ENCODE results near the gene TEKTIP1. TPM values are rescaled to one million over a fixed set of nuclear protein-coding genes. Genes with fewer than 3 reads are reported as not detected.

The TEKTIP1 gene
- total and polyA plus RNA-seq, 12 donors: 0.09 to 1.3 (median 0.79) TPM; not detected in 1

DNA sequence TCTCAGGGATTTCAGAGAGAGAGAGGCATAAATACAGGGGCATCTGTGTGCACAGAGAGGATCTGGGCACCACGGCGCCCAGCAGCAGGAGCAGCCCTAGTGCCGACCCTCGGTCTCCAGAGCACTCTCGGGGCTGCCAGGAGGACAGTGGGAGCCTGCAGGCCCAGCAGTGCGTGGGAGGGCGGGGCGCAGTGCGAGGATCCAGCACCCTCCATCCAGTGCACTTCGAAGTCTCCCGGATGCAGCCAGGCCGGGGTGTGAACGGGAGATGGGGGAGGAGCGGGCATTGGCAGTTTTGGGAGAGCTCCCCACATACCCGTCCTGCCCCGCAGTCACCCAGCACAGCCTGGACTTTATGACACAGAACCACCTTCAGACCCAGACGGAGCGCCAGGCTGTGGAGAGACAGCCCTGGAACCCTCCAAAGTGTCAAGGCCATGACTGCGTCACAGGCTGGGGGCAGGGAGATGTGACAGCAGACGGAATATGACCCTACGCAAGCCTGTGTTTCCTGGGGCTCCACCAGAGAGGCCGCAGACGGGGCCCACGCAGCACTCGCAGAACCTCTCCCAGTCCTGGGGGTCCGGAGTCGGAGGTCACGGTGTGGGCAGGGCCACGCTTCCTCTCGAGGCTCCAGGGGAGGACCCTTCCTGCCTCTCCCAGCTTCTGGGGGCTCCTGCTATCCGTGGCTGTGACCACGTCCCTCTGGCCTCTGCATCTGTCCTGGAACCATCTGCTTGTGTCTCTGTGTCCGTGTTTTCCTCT, 14.7 kb upstream of the TEKTIP1 start:
- Histone ChIP-seq H3K4me1 (no peaks in the 10 kb centered on the region), H3K27me3 (no peaks in the 10 kb centered on the region), H3K9me3 (no peaks in the 10 kb centered on the region), H3K27ac (no peak overlapping the region), H3K36me3 (peaks cover 0 to 84% (median 30%) of the 10 kb centered on the region in 9 donors), H3K4me3 (no peak overlapping the region)
- TF ChIP-seq, protein P1, sequence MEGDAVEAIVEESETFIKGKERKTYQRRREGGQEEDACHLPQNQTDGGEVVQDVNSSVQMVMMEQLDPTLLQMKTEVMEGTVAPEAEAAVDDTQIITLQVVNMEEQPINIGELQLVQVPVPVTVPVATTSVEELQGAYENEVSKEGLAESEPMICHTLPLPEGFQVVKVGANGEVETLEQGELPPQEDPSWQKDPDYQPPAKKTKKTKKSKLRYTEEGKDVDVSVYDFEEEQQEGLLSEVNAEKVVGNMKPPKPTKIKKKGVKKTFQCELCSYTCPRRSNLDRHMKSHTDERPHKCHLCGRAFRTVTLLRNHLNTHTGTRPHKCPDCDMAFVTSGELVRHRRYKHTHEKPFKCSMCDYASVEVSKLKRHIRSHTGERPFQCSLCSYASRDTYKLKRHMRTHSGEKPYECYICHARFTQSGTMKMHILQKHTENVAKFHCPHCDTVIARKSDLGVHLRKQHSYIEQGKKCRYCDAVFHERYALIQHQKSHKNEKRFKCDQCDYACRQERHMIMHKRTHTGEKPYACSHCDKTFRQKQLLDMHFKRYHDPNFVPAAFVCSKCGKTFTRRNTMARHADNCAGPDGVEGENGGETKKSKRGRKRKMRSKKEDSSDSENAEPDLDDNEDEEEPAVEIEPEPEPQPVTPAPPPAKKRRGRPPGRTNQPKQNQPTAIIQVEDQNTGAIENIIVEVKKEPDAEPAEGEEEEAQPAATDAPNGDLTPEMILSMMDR (IDR thresholded peaks at IDR 0.05): no peak
- ATAC-seq (no peak), DNase-seq (no peak)
- WGBS, 2 donors: 93 to 94% methylated on average over 33 of the region's 33 CpGs
- intact Hi-C loops (cut with DNase I): no loop called here

GRCh38 chr19:3524904-3525451, 14.0 kb upstream of the TEKTIP1 start:
- intact Hi-C loops (cut with DNase I): no loop called here
- Histone ChIP-seq H3K27ac (no peak overlapping the region), H3K4me3 (no peak overlapping the region), H3K36me3 (peaks cover 0 to 77% (median 30%) of the 10 kb centered on the region in 9 donors), H3K9me3 (no peaks in the 10 kb centered on the region), H3K27me3 (no peaks in the 10 kb centered on the region), H3K4me1 (no peaks in the 10 kb centered on the region)
- DNase-seq (no peak), ATAC-seq (no peak)
- WGBS, 2 donors: 93% methylated on average over 20 of the region's 20 CpGs
- TF ChIP-seq, protein P1 (IDR thresholded peaks at IDR 0.05): no peak

GRCh38 chr19:3526507-3527237, 12.3 kb upstream of the TEKTIP1 start:
- DNase-seq (no peak), ATAC-seq (no peak)
- H3K4me1 ChIP-seq: no peaks in the 10 kb centered on the region
- 94 to 95% methylated on average over 27 to 28 of the region's 28 CpGs for WGBS, 2 donors
- TF ChIP-seq, protein P1 (IDR thresholded peaks at IDR 0.05): no peak
- H3K9me3 ChIP-seq: no peaks in the 10 kb centered on the region
- H3K36me3 ChIP-seq: peaks cover 0 to 78% (median 37%) of the 10 kb centered on the region in 9 donors
- intact Hi-C loops (cut with DNase I): no loop called here
- no peak overlapping the region for H3K4me3 ChIP-seq
- no peak overlapping the region for H3K27ac ChIP-seq
- H3K27me3 ChIP-seq: no peaks in the 10 kb centered on the region

DNA sequence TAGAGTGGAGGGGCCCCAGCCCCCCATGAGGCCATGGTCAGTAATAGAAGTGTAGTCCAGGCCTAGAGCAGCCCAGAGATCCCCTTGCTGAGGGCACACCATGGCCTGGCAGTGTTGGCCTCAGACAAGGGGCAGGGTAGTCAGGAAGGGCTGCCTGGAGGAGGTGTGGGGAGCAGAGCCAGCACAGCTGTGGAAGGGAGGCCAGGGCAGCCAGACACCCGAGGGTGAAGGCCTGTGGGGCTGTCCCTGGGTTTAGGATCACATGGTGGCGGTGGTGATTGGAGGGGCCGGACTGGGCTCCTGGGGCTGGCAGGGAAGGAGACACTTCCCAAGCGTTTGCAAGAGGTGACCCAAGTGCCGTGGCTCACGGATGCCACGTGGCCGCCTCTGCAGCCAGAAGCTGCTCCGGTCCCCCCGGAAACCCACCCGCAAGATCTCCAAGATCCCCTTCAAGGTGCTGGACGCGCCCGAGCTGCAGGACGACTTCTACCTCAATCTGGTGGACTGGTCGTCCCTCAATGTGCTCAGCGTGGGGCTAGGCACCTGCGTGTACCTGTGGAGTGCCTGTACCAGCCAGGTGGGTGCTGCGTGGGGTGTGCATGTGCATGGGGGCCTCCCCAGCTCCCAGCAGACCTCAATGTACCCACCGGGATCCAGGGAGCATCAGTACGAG, 11.6 kb upstream of the TEKTIP1 start:
- DNase-seq (no peak), ATAC-seq (no peak)
- Histone ChIP-seq H3K4me1 (no peaks in the 10 kb centered on the region), H3K9me3 (no peaks in the 10 kb centered on the region), H3K4me3 (no peak overlapping the region), H3K36me3 (peaks cover 1 to 78% (median 44%) of the 10 kb centered on the region in 9 donors), H3K27ac (no peak overlapping the region), H3K27me3 (no peaks in the 10 kb centered on the region)
- WGBS, 2 donors: 95 to 96% methylated on average over 21 of the region's 21 CpGs
- TF ChIP-seq, protein P1 (IDR thresholded peaks at IDR 0.05): no peak
- intact Hi-C loops (cut with DNase I): no loop called here
